GM23248 (cell line): Measurements from ENCODE around the gene ARHGAP26. TPM values are rescaled to one million over a fixed set of nuclear protein-coding genes. Genes with fewer than 3 reads are reported as not detected.

Experiments
- DNase-seq: peaks from one replicate; pipeline ENCODE4 v3.0.0-alpha.2; 2015
- H2AFZ ChIP-seq: fragments of 200-600 bp; sonication (generic); 2 replicates; pipeline ENCODE4 v1.6.1; 2016; ENCODE audit warnings: antibody characterized with exemption
- H3F3A ChIP-seq: fragments of 200-600 bp; sonication (generic); 2 replicates; pipeline ENCODE4 v1.6.1; 2016; ENCODE audit warnings: mild to moderate bottlenecking, antibody characterized with exemption, mixed run types; ENCODE audit not compliant: insufficient read depth
- H3K27ac ChIP-seq: fragments of 200-600 bp; sonication (generic); 2 replicates; pipeline ENCODE4 v1.5.1; 2016; ENCODE audit warnings: mild to moderate bottlenecking
- H3K27me3 ChIP-seq: fragments of 200-600 bp; sonication (generic); replicated peaks from 2 replicates; pipeline ENCODE4 v1.6.1; 2016; ENCODE audit warnings: mild to moderate bottlenecking; ENCODE audit not compliant: insufficient read depth
- H3K36me3 ChIP-seq: fragments of 200-600 bp; sonication (generic); 2 replicates; pipeline ENCODE4 v1.6.1; 2016; ENCODE audit warnings: low read depth, mild to moderate bottlenecking
- H3K4me1 ChIP-seq: fragments of 200-600 bp; sonication (generic); 2 replicates; pipeline ENCODE4 v1.6.1; 2016; ENCODE audit warnings: mild to moderate bottlenecking; ENCODE audit not compliant: insufficient read depth
- H3K4me2 ChIP-seq: fragments of 200-600 bp; sonication (generic); one replicate; pipeline ENCODE4 v1.6.1; 2016; ENCODE audit warnings: mild to moderate bottlenecking; ENCODE audit not compliant: unreplicated experiment
- H3K4me3 ChIP-seq: fragments of 200-600 bp; sonication (generic); 2 replicates; pipeline ENCODE4 v1.5.1; 2016; ENCODE audit warnings: mild to moderate bottlenecking
- H3K79me2 ChIP-seq: fragments of 200-600 bp; sonication (generic); 2 replicates; pipeline ENCODE4 v1.6.1; 2016; ENCODE audit warnings: mild to moderate bottlenecking; ENCODE audit not compliant: insufficient read depth
- H3K9ac ChIP-seq: fragments of 200-600 bp; sonication (generic); 2 replicates; pipeline ENCODE4 v1.6.1; 2016; ENCODE audit warnings: mild to moderate bottlenecking
- H3K9me2 ChIP-seq: fragments of 200-600 bp; sonication (generic); 2 replicates; pipeline ENCODE4 v1.6.1; 2016; ENCODE audit warnings: mixed run types, mild to moderate bottlenecking, moderate library complexity; ENCODE audit not compliant: insufficient read depth
- H3K9me3 ChIP-seq: fragments of 200-600 bp; sonication (generic); one replicate; pipeline ENCODE4 v1.6.1; 2017; ENCODE audit warnings: low read depth
- H4K20me1 ChIP-seq: fragments of 200-600 bp; sonication (generic); 2 replicates; pipeline ENCODE4 v1.6.0; 2016; ENCODE audit not compliant: insufficient read depth
- EZH2 ChIP-seq: fragments of 200-600 bp; sonication (generic); IDR thresholded peaks from 2 replicates; pipeline ENCODE4 v1.6.1; 2018; ENCODE audit warnings: antibody characterized with exemption, mild to moderate bottlenecking; ENCODE audit not compliant: insufficient read depth, poor library complexity, severe bottlenecking
- EZH2phosphoT487 ChIP-seq: fragments of 200-600 bp; sonication (generic); IDR thresholded peaks from 2 replicates; pipeline ENCODE4 v1.6.1; 2018; ENCODE audit warnings: antibody characterized with exemption, moderate library complexity, mild to moderate bottlenecking, low read depth; ENCODE audit not compliant: insufficient read depth
- WGBS, 2 experiments: methylation state at CpG; one replicate each; pipeline ENCODE4 v1.1.6; 2015 to 2017; ENCODE audit warnings: low lambda C conversion rate in 2 of 2, low coverage in 1 of 2; ENCODE audit errors: missing lambda C conversion rate in 2 of 2; 5-methylcytosine and 5-hydroxymethylcytosine counted together
- in situ Hi-C: fragments of 300-500 bp; cut with MboI; formaldehyde crosslinking; loops from 2 replicates; pipeline ENCODE4 v1.15.0; 2020
- polyA plus RNA-seq: library from polyadenylated mRNA; unstranded; fragments of >200 nt; fragmentation: Nextera tagmentation; extraction: Ambion mirVana; gene quantifications from 2 replicates; pipeline ENCODE4 v1.2.1, GENCODE V29; 2016
- total RNA-seq: library from RNA; depleted of rRNA; stranded (reverse); fragments of >200 nt; shearing (Covaris generic); gene quantifications from 2 replicates; pipeline ENCODE4 v1.2.3, GENCODE V29; 2014

ARHGAP26 gene
- total and polyA plus RNA-seq, 2 experiments from 2014 or later, result 1.6 to 1.7 TPM

DNA sequence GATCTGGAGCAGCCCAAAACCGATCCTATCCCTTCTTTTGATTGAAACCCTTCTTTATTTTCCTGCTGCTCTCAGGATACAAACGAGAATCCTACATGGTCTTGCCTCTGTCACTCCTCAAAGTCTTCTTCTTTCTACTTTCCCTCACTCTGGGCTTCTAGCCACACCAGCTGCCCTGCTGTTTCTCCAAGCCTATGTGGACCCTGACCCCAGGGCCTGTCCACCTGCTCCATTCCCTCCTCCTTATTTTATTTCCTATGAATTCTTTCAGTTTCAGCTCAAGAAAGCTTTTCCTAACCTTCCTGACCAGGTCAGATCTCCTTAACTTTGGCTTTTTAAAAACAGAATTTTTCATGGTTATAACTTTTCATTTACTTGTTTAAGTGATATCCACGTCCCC is 141.0 kb downstream of the ARHGAP26 start:
- peaks cover 6% of the 10 kb centered on the region; the same call in 1 of the 2 replicates for H3K4me1 ChIP-seq
- H3K27ac ChIP-seq, result no peak overlapping the region
- no peak overlapping the region for H3K4me3 ChIP-seq
- 77% methylated on average over 3 of the region's 3 CpGs for WGBS, 2 experiments
- in situ Hi-C loops, result no loop called here
- no peaks in the 10 kb centered on the region for H3K36me3 ChIP-seq
- DNase-seq, result no peak
- no peak overlapping the region for H3K9ac ChIP-seq
- H3K27me3 ChIP-seq, result no peaks in the 10 kb centered on the region
- no peaks in the 10 kb centered on the region for H3K79me2 ChIP-seq
- H2AFZ ChIP-seq, result no peak overlapping the region
- H3K9me2 ChIP-seq, result no peaks in the 10 kb centered on the region
- H4K20me1 ChIP-seq, result no peaks in the 10 kb centered on the region
- TF ChIP-seq EZH2, result no peak
- no peak for TF ChIP-seq EZH2phosphoT487
- H3K4me2 ChIP-seq, result no peak overlapping the region
- no peaks in the 10 kb centered on the region for H3K9me3 ChIP-seq
- H3F3A ChIP-seq, result peaks cover 7% of the 10 kb centered on the region; the same call in 1 of the 2 replicates

DNA sequence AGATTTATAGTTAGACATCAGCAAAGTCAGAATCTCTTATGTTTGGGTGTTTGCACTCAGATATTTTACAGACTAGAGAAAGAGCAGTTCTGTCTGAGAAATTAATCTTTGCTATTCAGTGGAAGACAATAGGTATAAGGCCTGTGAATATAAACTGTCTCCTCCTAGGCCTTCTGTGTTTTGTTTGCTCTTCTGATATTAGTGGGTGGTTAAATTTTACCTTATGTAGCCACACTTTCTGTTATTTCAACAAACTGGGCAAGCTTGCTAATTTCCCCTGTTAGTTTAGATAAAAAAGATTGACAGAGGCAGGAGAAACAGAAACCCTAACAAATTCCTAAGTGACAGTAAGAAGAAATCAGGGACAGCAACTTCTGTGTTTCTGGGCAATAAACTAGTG is 141.6 kb downstream of the ARHGAP26 start:
- Histone ChIP-seq H3K36me3 (no peaks in the 10 kb centered on the region), H3K4me3 (no peak overlapping the region), H3K4me2 (no peak overlapping the region), H3K79me2 (no peaks in the 10 kb centered on the region), H3K9me2 (no peaks in the 10 kb centered on the region), H3F3A (peaks cover 1% of the 10 kb centered on the region; the same call in 1 of the 2 replicates), H3K27me3 (no peaks in the 10 kb centered on the region), H4K20me1 (no peaks in the 10 kb centered on the region), H3K27ac (no peak overlapping the region), H3K9ac (no peak overlapping the region), H2AFZ (no peak overlapping the region), H3K4me1 (peaks cover 3% of the 10 kb centered on the region; the same call in 1 of the 2 replicates), H3K9me3 (no peaks in the 10 kb centered on the region)
- DNase-seq, result no peak
- TF ChIP-seq EZH2 (no peak), EZH2phosphoT487 (no peak)
- in situ Hi-C loops, result no loop called here

DNA sequence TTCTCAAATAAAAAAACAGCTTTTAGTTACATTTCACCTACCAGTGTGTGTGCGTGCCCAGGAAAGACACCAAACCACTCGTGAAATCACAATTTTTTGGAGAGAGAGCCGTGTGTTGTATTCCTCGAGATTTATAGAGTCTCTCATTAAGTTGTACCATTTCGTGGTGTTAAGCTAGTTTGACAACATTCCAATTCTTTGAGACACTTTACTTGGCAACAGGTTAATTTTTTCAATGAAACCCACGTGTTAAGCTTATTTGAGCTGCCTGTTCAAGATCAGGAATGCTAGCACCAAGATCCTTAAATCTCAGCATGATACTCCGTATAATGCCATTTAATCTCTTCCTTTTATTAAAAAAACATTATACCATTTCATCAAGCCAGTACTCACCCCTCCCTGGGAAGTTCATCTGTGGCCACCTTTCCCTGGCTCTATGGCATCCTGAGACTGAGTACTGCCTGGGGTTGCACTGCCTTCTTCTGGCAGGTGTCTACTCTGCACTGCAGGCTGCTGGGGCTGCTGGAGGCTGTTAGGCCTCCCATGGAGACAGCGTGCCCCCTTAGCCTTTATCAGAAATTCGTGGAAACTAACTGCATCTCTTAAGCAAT is 143.7 kb downstream of the ARHGAP26 start:
- Histone ChIP-seq H3K4me1 (no peaks in the 10 kb centered on the region), H3K27ac (no peak overlapping the region), H3K36me3 (no peaks in the 10 kb centered on the region), H3F3A (no peaks in the 10 kb centered on the region), H3K79me2 (no peaks in the 10 kb centered on the region), H3K9me3 (no peaks in the 10 kb centered on the region), H2AFZ (no peak overlapping the region), H3K9ac (no peak overlapping the region), H3K4me3 (no peak overlapping the region), H3K4me2 (no peak overlapping the region), H3K27me3 (no peaks in the 10 kb centered on the region), H4K20me1 (no peaks in the 10 kb centered on the region), H3K9me2 (no peaks in the 10 kb centered on the region)
- no peak for DNase-seq
- TF ChIP-seq EZH2phosphoT487 (no peak), EZH2 (no peak)
- 66 to 72% methylated on average over 9 of the region's 9 CpGs for WGBS, 2 experiments
- in situ Hi-C loops, result no loop called here

DNA sequence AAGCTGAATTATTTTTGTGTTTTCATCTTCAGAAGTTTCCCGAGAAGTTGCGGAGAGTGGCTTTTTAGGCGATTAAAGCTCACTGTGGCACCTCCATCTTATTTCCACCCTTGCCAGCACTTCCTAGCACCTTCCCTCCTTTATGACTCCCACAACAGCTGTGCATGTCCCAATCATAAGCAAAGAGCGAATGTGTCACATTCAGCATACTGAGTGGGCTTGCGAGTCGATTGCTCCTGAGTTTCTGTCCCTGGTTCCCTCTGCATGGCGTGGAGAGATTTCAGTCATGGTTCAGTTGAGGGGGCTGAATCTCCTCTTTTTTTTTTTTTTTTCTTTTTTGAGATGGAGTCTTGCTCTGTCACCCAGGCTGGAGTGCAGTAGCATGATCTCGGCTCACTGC is 144.9 kb downstream of the ARHGAP26 start:
- no peak for DNase-seq
- in situ Hi-C loops, result no loop called here

More for the DNA sequence above, 144.9 kb downstream of the ARHGAP26 start:
- H3K36me3 ChIP-seq, result no peaks in the 10 kb centered on the region
- no peaks in the 10 kb centered on the region for H4K20me1 ChIP-seq
- H3K4me1 ChIP-seq, result no peaks in the 10 kb centered on the region
- H3K9me2 ChIP-seq, result no peaks in the 10 kb centered on the region
- 96 to 97% methylated on average over 8 of the region's 8 CpGs for WGBS, 2 experiments
- H3K27ac ChIP-seq, result no peak overlapping the region
- H3K79me2 ChIP-seq, result no peaks in the 10 kb centered on the region
- H3K9ac ChIP-seq, result no peak overlapping the region
- no peak overlapping the region for H3K4me3 ChIP-seq
- no peak overlapping the region for H2AFZ ChIP-seq
- no peaks in the 10 kb centered on the region for H3K27me3 ChIP-seq
- H3K9me3 ChIP-seq, result no peaks in the 10 kb centered on the region
- H3F3A ChIP-seq, result no peaks in the 10 kb centered on the region
- TF ChIP-seq EZH2phosphoT487, result no peak
- TF ChIP-seq EZH2, result no peak
- no peak overlapping the region for H3K4me2 ChIP-seq
